Fibroblast of the aortic adventitia (primary cell): ENCODE measurements around the gene APOA4. TPM values are rescaled to one million over a fixed set of nuclear protein-coding genes. Genes with fewer than 3 reads are reported as not detected.
A peak's percentile ranks its signal among the peaks of the same experiment; 100 is the strongest.

Experiments used
- DNase-seq: peaks from one replicate; pipeline ENCODE4 v3.0.0-alpha.2; 2010; ENCODE audit warnings: low read depth
- H3K4me3 ChIP-seq: 2 replicates; pipeline ENCODE4 v1.5.1; 2011; ENCODE audit warnings: low read depth, mild to moderate bottlenecking, control low read depth, low read length, moderate library complexity
- CTCF ChIP-seq: IDR thresholded peaks from 2 replicates; pipeline ENCODE4 v1.5.1; 2011; ENCODE audit warnings: mild to moderate bottlenecking, low read length, control low read depth, inconsistent platforms; ENCODE audit not compliant: insufficient read depth
- total RNA-seq: library from RNA; depleted of rRNA; stranded (reverse); fragments of >200 nt; gene quantifications from 2 replicates; pipeline ENCODE4 v1.2.3, GENCODE V29; 2012; ENCODE audit warnings: low replicate concordance

APOA4 gene
- not detected in 2 replicates for total RNA-seq

GRCh38 chr11:116823031-116823843 lies at the start of gene APOA4:
TSS of gene APOA4 (minus strand) at chr11:116823304. CDS start at chr11:116823191, 113 bp downstream.
- TF ChIP-seq CTCF = no peak
- no peak for DNase-seq
- H3K4me3 ChIP-seq = no peak within 1 kb of the TSS

- DNase-seq = peak; percentile 84
- no peak for TF ChIP-seq CTCF
These were observed 48.1 kb upstream of the APOA4 start for GRCh38 chr11:116871248-116871647.

GRCh38 chr11:116870054-116870453 lies 47.0 kb upstream of the APOA4 start:
- no peak overlapping the region for H3K4me3 ChIP-seq
- no peak for DNase-seq
- no peak for TF ChIP-seq CTCF

More at GRCh38 chr11:116871248-116871647, 48.1 kb upstream of the APOA4 start:
- H3K4me3 ChIP-seq = no peak overlapping the region

- DNase-seq = no peak
- no peak overlapping the region for H3K4me3 ChIP-seq
- TF ChIP-seq CTCF = no peak
These were observed 46.5 kb upstream of the APOA4 start for GRCh38 chr11:116869610-116870009.

GRCh38 chr11:116868066-116868465 lies 45.0 kb upstream of the APOA4 start:
- TF ChIP-seq CTCF = no peak
- no peak overlapping the region for H3K4me3 ChIP-seq

GRCh38 chr11:116867619-116868018 lies 44.5 kb upstream of the APOA4 start:
- no peak for DNase-seq
- TF ChIP-seq CTCF = no peak
- no peak overlapping the region for H3K4me3 ChIP-seq

More at GRCh38 chr11:116868066-116868465, 45.0 kb upstream of the APOA4 start:
- no peak for DNase-seq
